Measurements from ENCODE around the gene CIB4. TPM values are rescaled to one million over a fixed set of nuclear protein-coding genes. Genes with fewer than 3 reads are reported as not detected.

The CIB4 gene
- total and polyA plus RNA-seq, 2 donors from 2014 or later = not detected

- no peak for TF ChIP-seq CTCF (IDR thresholded peaks at IDR 0.05; ENCODE audit: borderline replicate concordance, extremely low read depth, insufficient read depth)
- Histone ChIP-seq H3K27me3 (ENCODE audit: control insufficient read depth, insufficient read depth, low read length) (no peaks in the 10 kb centered on the region), H3K4me3 (ENCODE audit: low read length in 3 of 3) (no peak overlapping the region), H3K4me1 (ENCODE audit: control insufficient read depth in 2 of 3, insufficient read depth in 2 of 3, low read depth in 1 of 3, low read length in 3 of 3) (peaks cover 0 to 6% (median 2%) of the 10 kb centered on the region in 3 donors), H3K9ac (ENCODE audit: low read length in 3 of 3) (no peak overlapping the region), H3K9me3 (ENCODE audit: control insufficient read depth in 2 of 3, insufficient read depth in 1 of 3, low read length in 3 of 3) (no peaks in the 10 kb centered on the region), H3K27ac (ENCODE audit: low read depth in 2 of 2, low read length in 2 of 2) (no peak overlapping the region), H3K36me3 (ENCODE audit: control insufficient read depth in 2 of 3, insufficient read depth in 3 of 3, low read length in 3 of 3) (no peaks in the 10 kb centered on the region)
- FAIRE-seq (no peak), DNase-seq (peak; percentile 86 to 94 (median 89))
- intact Hi-C loops (cut with DNase I) = no loop called here
Measured at GRCh38 chr2:26685989-26686839, 45.0 kb upstream of the CIB4 start.

DNA sequence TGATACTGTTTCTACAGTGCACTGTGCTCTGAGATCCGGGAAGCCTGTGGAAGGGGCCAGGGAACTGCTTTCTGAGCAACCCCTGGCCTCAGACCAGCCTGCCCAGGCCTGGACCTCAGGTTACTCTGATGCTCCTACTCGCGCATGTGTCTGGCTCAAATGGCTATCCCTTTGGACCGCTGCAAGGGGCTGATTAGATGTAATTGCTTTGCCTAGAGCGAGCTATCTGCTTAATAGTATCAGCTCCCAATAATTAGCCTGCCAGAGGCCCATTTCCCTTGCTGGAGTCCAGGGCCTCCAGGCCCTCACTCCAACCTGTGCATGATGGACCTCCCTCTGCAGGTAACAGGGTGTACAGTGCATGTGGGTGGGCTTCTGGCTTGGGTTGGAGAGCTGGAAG lies 44.2 kb upstream of the CIB4 start:
- Histone ChIP-seq H3K4me1 (ENCODE audit: control insufficient read depth in 2 of 3, insufficient read depth in 2 of 3, low read depth in 1 of 3, low read length in 3 of 3) (peaks cover 0 to 6% (median 2%) of the 10 kb centered on the region in 3 donors), H3K9me3 (ENCODE audit: control insufficient read depth in 2 of 3, insufficient read depth in 1 of 3, low read length in 3 of 3) (no peaks in the 10 kb centered on the region), H3K36me3 (ENCODE audit: control insufficient read depth in 2 of 3, insufficient read depth in 3 of 3, low read length in 3 of 3) (no peaks in the 10 kb centered on the region), H3K27ac (ENCODE audit: low read depth in 2 of 2, low read length in 2 of 2) (no peak overlapping the region), H3K9ac (ENCODE audit: low read length in 3 of 3) (no peak overlapping the region), H3K27me3 (ENCODE audit: control insufficient read depth, insufficient read depth, low read length) (no peaks in the 10 kb centered on the region), H3K4me3 (ENCODE audit: low read length in 3 of 3) (no peak overlapping the region)
- peak in 1 of 5 donors; percentile 54 for DNase-seq
- TF ChIP-seq CTCF (IDR thresholded peaks at IDR 0.05; ENCODE audit: borderline replicate concordance, extremely low read depth, insufficient read depth) = no peak
- intact Hi-C loops (cut with DNase I) = no loop called here
- FAIRE-seq = no peak

GRCh38 chr2:26683583-26683982 lies 42.4 kb upstream of the CIB4 start:
- peaks cover 0 to 6% (median 2%) of the 10 kb centered on the region in 3 donors for H3K4me1 ChIP-seq (ENCODE audit: control insufficient read depth in 2 of 3, insufficient read depth in 2 of 3, low read depth in 1 of 3, low read length in 3 of 3)
- intact Hi-C loops (cut with DNase I) = no loop called here

More at GRCh38 chr2:26683583-26683982, 42.4 kb upstream of the CIB4 start:
- FAIRE-seq = no peak
- Histone ChIP-seq H3K27ac (ENCODE audit: low read depth in 2 of 2, low read length in 2 of 2) (no peak overlapping the region), H3K9ac (ENCODE audit: low read length in 3 of 3) (no peak overlapping the region), H3K27me3 (ENCODE audit: control insufficient read depth, insufficient read depth, low read length) (no peaks in the 10 kb centered on the region), H3K9me3 (ENCODE audit: control insufficient read depth in 2 of 3, insufficient read depth in 1 of 3, low read length in 3 of 3) (no peaks in the 10 kb centered on the region), H3K4me3 (ENCODE audit: low read length in 3 of 3) (no peak overlapping the region), H3K36me3 (ENCODE audit: control insufficient read depth in 2 of 3, insufficient read depth in 3 of 3, low read length in 3 of 3) (no peaks in the 10 kb centered on the region)
- no peak for TF ChIP-seq CTCF (IDR thresholded peaks at IDR 0.05; ENCODE audit: borderline replicate concordance, extremely low read depth, insufficient read depth)
- DNase-seq = peak in 1 of 5 donors; percentile 22
